H9 (cell line): ENCODE data around the gene ABCC4. TPM values are rescaled to one million over a fixed set of nuclear protein-coding genes. Genes with fewer than 3 reads are reported as not detected.

Experiments
- DNase-seq: peaks from one replicate; pipeline ENCODE4 v3.0.0-alpha.2; 2017
- H2AFZ ChIP-seq: one replicate; pipeline ENCODE4 v1.6.1; 2013; ENCODE audit warnings: mild to moderate bottlenecking, low read length, control low read depth, moderate library complexity
- H2AK5ac ChIP-seq: 2 replicates; pipeline ENCODE4 v1.6.1; 2013; ENCODE audit warnings: low read length, control low read depth, mixed read lengths; ENCODE audit not compliant: insufficient read length
- H2BK120ac ChIP-seq: one replicate; pipeline ENCODE4 v1.6.1; 2013; ENCODE audit warnings: low read depth, mild to moderate bottlenecking, low read length, control low read depth, inconsistent platforms; ENCODE audit not compliant: poor library complexity, severe bottlenecking
- H2BK12ac ChIP-seq: 2 replicates; pipeline ENCODE4 v1.6.1; 2013; ENCODE audit warnings: low read length, control low read depth, mixed read lengths, low read depth; ENCODE audit not compliant: insufficient read length
- H2BK15ac ChIP-seq: 2 replicates; pipeline ENCODE4 v1.6.1; 2013; ENCODE audit warnings: low read depth, low read length, control low read depth
- H2BK20ac ChIP-seq: one replicate; pipeline ENCODE4 v1.6.1; 2013; ENCODE audit warnings: low read depth, mild to moderate bottlenecking, low read length, control low read depth, inconsistent platforms; ENCODE audit not compliant: poor library complexity, severe bottlenecking
- H2BK5ac ChIP-seq: 2 replicates; pipeline ENCODE4 v1.6.1; 2013; ENCODE audit warnings: low read length, control low read depth, mixed read lengths; ENCODE audit not compliant: insufficient read length
- H3K14ac ChIP-seq: 2 replicates; pipeline ENCODE4 v1.6.1; 2013; ENCODE audit warnings: low read length, control low read depth; ENCODE audit not compliant: insufficient read depth
- H3K18ac ChIP-seq: 2 replicates; pipeline ENCODE4 v1.6.1; 2013; ENCODE audit warnings: low read depth, mild to moderate bottlenecking, mixed read lengths, low read length, control low read depth; ENCODE audit not compliant: insufficient read length
- H3K23ac ChIP-seq: 2 replicates; pipeline ENCODE4 v1.6.1; 2013; ENCODE audit warnings: low read length, control low read depth, mixed read lengths, low read depth; ENCODE audit not compliant: insufficient read length
- H3K23me2 ChIP-seq: 2 replicates; pipeline ENCODE4 v1.6.1; 2013; ENCODE audit warnings: low read depth, mild to moderate bottlenecking, mixed read lengths, low read length, control low read depth; ENCODE audit not compliant: insufficient read length, poor library complexity, severe bottlenecking
- H3K27ac ChIP-seq: 2 replicates; pipeline ENCODE4 v1.5.1; 2013; ENCODE audit warnings: low read length, control low read depth, mixed read lengths, low read depth; ENCODE audit not compliant: insufficient read length
- H3K27me3 ChIP-seq: 2 replicates; pipeline ENCODE4 v1.6.1; 2013; ENCODE audit warnings: low read length, control low read depth, inconsistent platforms; ENCODE audit not compliant: insufficient read depth
- H3K4ac ChIP-seq: 2 replicates; pipeline ENCODE4 v1.6.1; 2013; ENCODE audit warnings: low read depth, mild to moderate bottlenecking, control low read depth, inconsistent platforms, low read length, moderate library complexity
- H3K4me1 ChIP-seq: 2 replicates; pipeline ENCODE4 v1.6.1; 2013; ENCODE audit warnings: low read length, control low read depth, inconsistent platforms; ENCODE audit not compliant: insufficient read depth
- H3K4me2 ChIP-seq: 2 replicates; pipeline ENCODE4 v1.6.1; 2013; ENCODE audit warnings: low read length, control low read depth, mixed read lengths; ENCODE audit not compliant: insufficient read length, insufficient read depth
- H3K56ac ChIP-seq: 2 replicates; pipeline ENCODE4 v1.6.1; 2013; ENCODE audit warnings: low read depth, mild to moderate bottlenecking, mixed read lengths, low read length, control low read depth; ENCODE audit not compliant: insufficient read length
- H3K79me1 ChIP-seq: 2 replicates; pipeline ENCODE4 v1.6.1; 2013; ENCODE audit warnings: low read depth, mild to moderate bottlenecking, moderate library complexity, low read length, control low read depth, inconsistent platforms; ENCODE audit not compliant: insufficient read depth, poor library complexity, severe bottlenecking
- H3K79me2 ChIP-seq: 2 replicates; pipeline ENCODE4 v1.6.1; 2013; ENCODE audit warnings: low read length, control low read depth, inconsistent platforms; ENCODE audit not compliant: insufficient read depth
- H3K9ac ChIP-seq: 2 replicates; pipeline ENCODE4 v1.6.1; 2013; ENCODE audit warnings: low read length, control low read depth, mixed read lengths; ENCODE audit not compliant: insufficient read length; ENCODE audit errors: extremely low read depth
- H3K9me3 ChIP-seq: one replicate; pipeline ENCODE4 v1.6.1; 2013; ENCODE audit warnings: low read depth, low read length, inconsistent platforms; ENCODE audit not compliant: control insufficient read depth
- H3T11ph ChIP-seq: one replicate; pipeline ENCODE4 v1.6.1; 2013; ENCODE audit warnings: mild to moderate bottlenecking, low read length, control low read depth, inconsistent platforms
- H4K20me1 ChIP-seq: one replicate; pipeline ENCODE4 v1.6.1; 2013; ENCODE audit not compliant: control insufficient read depth, insufficient read length, insufficient read depth
- H4K5ac ChIP-seq: 2 replicates; pipeline ENCODE4 v1.6.1; 2013; ENCODE audit warnings: low read depth, mild to moderate bottlenecking, mixed read lengths, low read length, control low read depth; ENCODE audit not compliant: insufficient read length
- H4K8ac ChIP-seq: replicated peaks from 2 replicates; pipeline ENCODE4 v1.6.1; 2013; ENCODE audit warnings: low read length, control low read depth, mixed read lengths, low read depth; ENCODE audit not compliant: insufficient read length
- H4K91ac ChIP-seq: 2 replicates; pipeline ENCODE4 v1.6.1; 2013; ENCODE audit warnings: low read depth, mild to moderate bottlenecking, moderate library complexity, mixed read lengths, low read length, control low read depth; ENCODE audit not compliant: insufficient read length
- H3K27ac Mint-ChIP-seq, 3 experiments: 2 replicates in 2 of 3; 3 replicates in 1 of 3; pipeline ENCODE4 v1.8.0; 2020 to 2021; ENCODE audit warnings: mixed read lengths in 3 of 3, mild to moderate bottlenecking in 1 of 3, moderate library complexity in 1 of 3
- H3K27me3 Mint-ChIP-seq: 2 replicates; pipeline ENCODE4 v1.8.0; 2021; ENCODE audit warnings: low read depth, mild to moderate bottlenecking, moderate library complexity, mixed read lengths
- H3K36me3 Mint-ChIP-seq, 3 experiments: 2 replicates in 2 of 3; 3 replicates in 1 of 3; pipeline ENCODE4 v1.8.0; 2020 to 2021; ENCODE audit warnings: low read depth in 3 of 3, mixed read lengths in 3 of 3; ENCODE audit not compliant: insufficient read depth in 1 of 3
- H3K4me1 Mint-ChIP-seq, 2 experiments: 2 replicates each; pipeline ENCODE4 v1.8.0; 2020; ENCODE audit warnings: mixed read lengths in 2 of 2
- H3K4me3 Mint-ChIP-seq, 2 experiments: 2 replicates in 1 of 2; 3 replicates in 1 of 2; pipeline ENCODE4 v1.8.0; 2020 to 2021; ENCODE audit warnings: mild to moderate bottlenecking in 2 of 2, mixed read lengths in 2 of 2, moderate library complexity in 1 of 2
- H3K9me3 Mint-ChIP-seq, 2 experiments: 2 replicates in 1 of 2; 3 replicates in 1 of 2; pipeline ENCODE4 v1.8.0; 2020; ENCODE audit warnings: mild to moderate bottlenecking in 2 of 2, mixed read lengths in 2 of 2, moderate library complexity in 1 of 2
- WGBS: extraction: QIAGEN DNeasy Blood & Tissue Kit; methylation state at CpG from one replicate; pipeline ENCODE4 v1.1.7; 2013; ENCODE audit warnings: missing lambda C conversion rate, low lambda C conversion rate, mixed read lengths; ENCODE audit not compliant: insufficient read length; ENCODE audit errors: extremely low coverage; 5-methylcytosine and 5-hydroxymethylcytosine counted together
- total RNA-seq: library from RNA; stranded (reverse); gene quantifications from 2 replicates; pipeline ENCODE4 v1.2.1, GENCODE V29; 2021
- TF ChIP-seq, protein P1 (sequence below): fragments of 200-600 bp; sonication (generic); conservative IDR thresholded peaks from 3 replicates; pipeline ENCODE4 v1.8.0; 2021; ENCODE audit warnings: antibody characterized with exemption, mild to moderate bottlenecking

ABCC4 gene
- total RNA-seq, 1 experiment from 2014 or later, result 5.9 TPM

DNA sequence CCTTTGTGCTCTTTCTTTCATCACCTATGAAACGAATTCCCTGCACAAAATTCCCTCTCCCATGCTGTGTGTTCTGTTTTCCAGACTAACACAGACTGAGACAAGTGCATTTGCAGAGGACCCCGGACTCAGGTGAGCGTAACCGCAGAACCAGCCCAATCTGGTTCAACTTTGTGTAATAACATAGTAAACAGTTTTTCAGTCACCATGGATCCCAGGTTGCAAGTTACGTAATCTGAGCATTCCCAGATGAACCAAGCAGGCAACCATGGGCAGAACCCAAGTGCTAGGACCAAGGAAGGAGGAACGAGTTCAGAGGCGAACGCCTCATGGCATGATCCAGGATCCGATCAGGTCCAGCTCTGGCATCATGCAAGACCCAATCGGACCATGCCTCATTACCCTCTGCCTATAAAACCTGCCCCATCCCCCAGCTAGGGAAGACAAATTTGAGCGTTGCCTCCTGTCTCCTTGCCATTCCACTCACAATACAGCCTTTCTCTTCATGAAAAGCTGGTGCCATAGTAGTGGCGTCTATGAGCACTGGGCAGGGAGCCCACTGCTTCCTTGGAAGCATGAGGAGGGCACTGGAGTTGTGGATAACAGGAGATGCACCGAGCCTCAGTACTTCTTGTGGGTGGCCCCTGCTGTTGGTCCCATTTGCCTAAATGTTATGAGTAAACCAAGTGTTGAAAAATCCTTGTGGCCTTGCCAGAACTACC lies 107.6 kb downstream of the ABCC4 start:
- DNase-seq, result no peak
- Histone ChIP-seq H2BK20ac (no peak overlapping the region), H4K8ac (no peak overlapping the region), H3K9ac (no peak overlapping the region), H3K14ac (no peak overlapping the region), H3K4me1 (no peaks in the 10 kb centered on the region), H3K9me3 (no peaks in the 10 kb centered on the region), H3K4ac (no peak overlapping the region), H4K5ac (no peak overlapping the region), H3K27me3 (no peaks in the 10 kb centered on the region), H2BK15ac (no peak overlapping the region), H2BK12ac (no peak overlapping the region), H2AK5ac (no peak overlapping the region), H4K20me1 (no peaks in the 10 kb centered on the region), H3K79me2 (no peaks in the 10 kb centered on the region), H3T11ph (no peak overlapping the region), H2AFZ (no peak overlapping the region), H3K23me2 (no peaks in the 10 kb centered on the region), H3K4me2 (no peak overlapping the region), H2BK120ac (no peak overlapping the region), H3K79me1 (no peaks in the 10 kb centered on the region), H3K56ac (no peak overlapping the region), H3K18ac (no peak overlapping the region), H3K23ac (no peak overlapping the region), H3K27ac (no peak overlapping the region), H2BK5ac (no peak overlapping the region), H4K91ac (no peak overlapping the region)
- Mint-ChIP-seq H3K27me3 (no peaks in the 10 kb centered on the region), H3K27ac (no peak overlapping the region), H3K36me3 (peaks cover 0 to 8% (median 2%) of the 10 kb centered on the region in 3 experiments; a peak in 4 of 7 replicates), H3K4me3 (no peak overlapping the region), H3K9me3 (peaks cover 2 to 6% of the 10 kb centered on the region in 2 experiments; a peak in 2 of 5 replicates), H3K4me1 (peaks cover 5 to 6% of the 10 kb centered on the region in 2 experiments)
- TF ChIP-seq, protein P1, sequence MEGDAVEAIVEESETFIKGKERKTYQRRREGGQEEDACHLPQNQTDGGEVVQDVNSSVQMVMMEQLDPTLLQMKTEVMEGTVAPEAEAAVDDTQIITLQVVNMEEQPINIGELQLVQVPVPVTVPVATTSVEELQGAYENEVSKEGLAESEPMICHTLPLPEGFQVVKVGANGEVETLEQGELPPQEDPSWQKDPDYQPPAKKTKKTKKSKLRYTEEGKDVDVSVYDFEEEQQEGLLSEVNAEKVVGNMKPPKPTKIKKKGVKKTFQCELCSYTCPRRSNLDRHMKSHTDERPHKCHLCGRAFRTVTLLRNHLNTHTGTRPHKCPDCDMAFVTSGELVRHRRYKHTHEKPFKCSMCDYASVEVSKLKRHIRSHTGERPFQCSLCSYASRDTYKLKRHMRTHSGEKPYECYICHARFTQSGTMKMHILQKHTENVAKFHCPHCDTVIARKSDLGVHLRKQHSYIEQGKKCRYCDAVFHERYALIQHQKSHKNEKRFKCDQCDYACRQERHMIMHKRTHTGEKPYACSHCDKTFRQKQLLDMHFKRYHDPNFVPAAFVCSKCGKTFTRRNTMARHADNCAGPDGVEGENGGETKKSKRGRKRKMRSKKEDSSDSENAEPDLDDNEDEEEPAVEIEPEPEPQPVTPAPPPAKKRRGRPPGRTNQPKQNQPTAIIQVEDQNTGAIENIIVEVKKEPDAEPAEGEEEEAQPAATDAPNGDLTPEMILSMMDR, result no peak
- no CpG with 5 or more reads among the region's 13 CpGs for WGBS
